ENCODE data around the gene MGST2.

MGST2 gene

GRCh38 chr4:139712882-139713281 lies 47.3 kb downstream of the MGST2 start:
- no peak for DNase-seq

GRCh38 chr4:139715746-139716391 lies 50.2 kb downstream of the MGST2 start:
- DNase-seq: no peak

GRCh38 chr4:139718358-139718757 lies 52.7 kb downstream of the MGST2 start:
- DNase-seq: no peak

- DNase-seq: no peak
These were observed 53.2 kb downstream of the MGST2 start for GRCh38 chr4:139718833-139719232.

GRCh38 chr4:139719381-139720101 lies 53.9 kb downstream of the MGST2 start:
- DNase-seq: no peak

- no peak for DNase-seq
These were observed 55.2 kb downstream of the MGST2 start for GRCh38 chr4:139720806-139721205.

GRCh38 chr4:139721789-139722188 lies 56.2 kb downstream of the MGST2 start:
- DNase-seq: no peak

GRCh38 chr4:139725236-139725635 lies 59.6 kb downstream of the MGST2 start:
- DNase-seq: no peak

- DNase-seq: no peak
These were observed 61.0 kb downstream of the MGST2 start for GRCh38 chr4:139726615-139727014.

GRCh38 chr4:139728146-139728545 lies 62.5 kb downstream of the MGST2 start:
- no peak for DNase-seq

GRCh38 chr4:139728840-139729239 lies 63.2 kb downstream of the MGST2 start:
- peak; percentile 70 to 87 for DNase-seq

- DNase-seq: no peak
These were observed 67.5 kb downstream of the MGST2 start for GRCh38 chr4:139732991-139733570.

- DNase-seq: peak in 1 of 2 experiments; percentile 41
These were observed 68.7 kb downstream of the MGST2 start for GRCh38 chr4:139734201-139734874.

GRCh38 chr4:139734875-139735380 lies 69.3 kb downstream of the MGST2 start:
- DNase-seq: peak; percentile 90 to 96

- no peak for DNase-seq
These were observed 70.0 kb downstream of the MGST2 start for GRCh38 chr4:139735381-139736273.

GRCh38 chr4:139736274-139736660 lies 70.6 kb downstream of the MGST2 start:
- DNase-seq: no peak

- no peak for DNase-seq
These were observed 71.0 kb downstream of the MGST2 start for GRCh38 chr4:139736661-139737060.

- DNase-seq: no peak
These were observed 73.4 kb downstream of the MGST2 start for GRCh38 chr4:139738846-139739613.

- no peak for DNase-seq
These were observed 74.5 kb downstream of the MGST2 start for GRCh38 chr4:139740121-139740520.

- peak; percentile 77 to 91 for DNase-seq
These were observed 75.0 kb downstream of the MGST2 start for GRCh38 chr4:139740531-139741041.

- no peak for DNase-seq
These were observed 77.4 kb downstream of the MGST2 start for GRCh38 chr4:139743027-139743426.

Data from NCI-H2081 (cell line).